CD8-positive, alpha-beta memory T cell (primary cell): ENCODE measurements around the gene ZBTB21. TPM values are rescaled to one million over a fixed set of nuclear protein-coding genes. Genes with fewer than 3 reads are reported as not detected.
A peak's percentile ranks its signal among the peaks of the same experiment; 100 is the strongest.

Source experiments
- CTCF ChIA-PET: fragments of 350-600 bp; sonication (Branson Sonifier 250); formaldehyde crosslinking; loops from one replicate; lab custom pipeline; 2021; ENCODE audit warnings: antibody characterized with exemption; lab: Charles Lee
- POLR2A ChIA-PET: fragments of 350-600 bp; sonication (Branson Sonifier 250); formaldehyde crosslinking; loops from one replicate; lab custom pipeline; 2021; ENCODE audit warnings: antibody characterized with exemption; lab: Charles Lee
- DNase-seq, 5 donors: peaks; one replicate each; pipeline versions ENCODE4 v3.0.0 to v3.0.0-alpha.2; 2020 to 2022; ENCODE audit warnings: mixed read lengths in 1 of 5
- H3K27ac ChIP-seq: one replicate; pipeline ENCODE4 v1.7.0; 2013; ENCODE audit warnings: low read depth, mild to moderate bottlenecking, low read length, moderate library complexity
- H3K27me3 ChIP-seq: 2 replicates; pipeline ENCODE4 v1.7.0; 2013; ENCODE audit warnings: low read length, mild to moderate bottlenecking; ENCODE audit not compliant: insufficient read depth, poor library complexity, severe bottlenecking
- H3K36me3 ChIP-seq: 2 replicates; pipeline ENCODE4 v1.7.0; 2013; ENCODE audit warnings: mild to moderate bottlenecking, low read length, moderate library complexity; ENCODE audit not compliant: insufficient read depth
- H3K4me1 ChIP-seq: 2 replicates; pipeline ENCODE4 v1.7.0; 2013; ENCODE audit warnings: mild to moderate bottlenecking, low read length, moderate library complexity; ENCODE audit not compliant: insufficient read depth
- H3K4me3 ChIP-seq: 2 replicates; pipeline ENCODE4 v1.7.0; 2013; ENCODE audit warnings: mild to moderate bottlenecking, low read length
- H3K9me3 ChIP-seq: 2 replicates; pipeline ENCODE4 v1.7.0; 2013; ENCODE audit warnings: mild to moderate bottlenecking, low read length
- H3K27ac Mint-ChIP-seq, 8 donors: one replicate each; pipeline ENCODE4 v1.8.0; 2020 to 2021; ENCODE audit warnings: mixed read lengths in 8 of 8, mild to moderate bottlenecking in 6 of 8, inconsistent platforms in 3 of 8, moderate library complexity in 3 of 8
- H3K27me3 Mint-ChIP-seq, 2 donors: one replicate each; pipeline ENCODE4 v1.8.0; 2020 to 2021; ENCODE audit warnings: mixed read lengths in 2 of 2, mild to moderate bottlenecking in 1 of 2, moderate library complexity in 1 of 2
- H3K36me3 Mint-ChIP-seq, 3 donors: one replicate each; pipeline ENCODE4 v1.8.0; 2020 to 2021; ENCODE audit warnings: mixed read lengths in 3 of 3, inconsistent platforms in 1 of 3, mild to moderate bottlenecking in 1 of 3
- H3K4me1 Mint-ChIP-seq, 3 donors: one replicate each; pipeline ENCODE4 v1.8.0; 2020 to 2021; ENCODE audit warnings: mixed read lengths in 3 of 3, inconsistent platforms in 1 of 3, mild to moderate bottlenecking in 1 of 3
- H3K4me3 Mint-ChIP-seq, 7 donors: one replicate each; pipeline ENCODE4 v1.8.0; 2020 to 2021; ENCODE audit warnings: mixed read lengths in 7 of 7, mild to moderate bottlenecking in 6 of 7, moderate library complexity in 4 of 7, inconsistent platforms in 2 of 7
- H3K9me3 Mint-ChIP-seq, 5 donors: one replicate each; pipeline ENCODE4 v1.8.0; 2020 to 2022; ENCODE audit warnings: mixed read lengths in 5 of 5, mild to moderate bottlenecking in 3 of 5, moderate library complexity in 2 of 5, inconsistent platforms in 1 of 5
- polyA plus RNA-seq: library from polyadenylated mRNA; unstranded; fragments of 300-500 nt; fragmentation: Illumina TruSeq; gene quantifications from one replicate; pipeline ENCODE4 v1.2.3, GENCODE V29; 2021
- total RNA-seq, 2 experiments: library from RNA; stranded (reverse); gene quantifications; one replicate each; pipeline ENCODE4 v1.2.3, GENCODE V29; 2021

ZBTB21 gene
- total and polyA plus RNA-seq, 3 experiments from 2014 or later = 5.9 to 43.6 (median 39.0) TPM

DNA sequence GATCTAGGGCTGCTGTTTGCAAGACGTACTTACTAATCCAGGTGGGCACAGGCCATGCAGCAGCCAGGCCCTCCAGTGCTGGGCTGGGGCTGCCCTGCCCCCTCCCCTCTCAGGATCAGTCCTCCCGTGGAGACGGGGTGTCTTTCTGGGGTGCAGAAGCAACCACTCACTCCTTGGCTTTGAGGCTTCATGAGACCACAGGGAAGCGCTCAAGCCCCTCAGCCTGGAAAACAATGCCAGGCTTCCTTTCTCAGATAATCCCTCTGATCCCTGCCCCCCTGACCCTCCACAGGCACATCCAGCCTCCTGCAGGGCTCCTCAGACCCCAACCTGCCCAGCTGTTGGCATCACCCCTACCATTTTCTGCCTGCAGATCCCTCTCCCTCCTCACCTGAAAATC lies 42.5 kb downstream of the ZBTB21 start:
- no peaks in the 10 kb centered on the region for H3K36me3 Mint-ChIP-seq
- no peak overlapping the region for H3K4me3 Mint-ChIP-seq
- Histone ChIP-seq H3K27ac (no peak overlapping the region), H3K9me3 (no peaks in the 10 kb centered on the region), H3K36me3 (no peaks in the 10 kb centered on the region), H3K4me3 (no peak overlapping the region), H3K4me1 (no peaks in the 10 kb centered on the region), H3K27me3 (peaks cover 5% of the 10 kb centered on the region)
- H3K9me3 Mint-ChIP-seq = no peaks in the 10 kb centered on the region
- peaks cover 1 to 12% of the 10 kb centered on the region in 2 donors for H3K27me3 Mint-ChIP-seq
- no peak overlapping the region for H3K27ac Mint-ChIP-seq
- ChIA-PET POLR2A (no interaction called here), CTCF (no interaction called here)
- no peak for DNase-seq
- no peaks in the 10 kb centered on the region for H3K4me1 Mint-ChIP-seq

DNA sequence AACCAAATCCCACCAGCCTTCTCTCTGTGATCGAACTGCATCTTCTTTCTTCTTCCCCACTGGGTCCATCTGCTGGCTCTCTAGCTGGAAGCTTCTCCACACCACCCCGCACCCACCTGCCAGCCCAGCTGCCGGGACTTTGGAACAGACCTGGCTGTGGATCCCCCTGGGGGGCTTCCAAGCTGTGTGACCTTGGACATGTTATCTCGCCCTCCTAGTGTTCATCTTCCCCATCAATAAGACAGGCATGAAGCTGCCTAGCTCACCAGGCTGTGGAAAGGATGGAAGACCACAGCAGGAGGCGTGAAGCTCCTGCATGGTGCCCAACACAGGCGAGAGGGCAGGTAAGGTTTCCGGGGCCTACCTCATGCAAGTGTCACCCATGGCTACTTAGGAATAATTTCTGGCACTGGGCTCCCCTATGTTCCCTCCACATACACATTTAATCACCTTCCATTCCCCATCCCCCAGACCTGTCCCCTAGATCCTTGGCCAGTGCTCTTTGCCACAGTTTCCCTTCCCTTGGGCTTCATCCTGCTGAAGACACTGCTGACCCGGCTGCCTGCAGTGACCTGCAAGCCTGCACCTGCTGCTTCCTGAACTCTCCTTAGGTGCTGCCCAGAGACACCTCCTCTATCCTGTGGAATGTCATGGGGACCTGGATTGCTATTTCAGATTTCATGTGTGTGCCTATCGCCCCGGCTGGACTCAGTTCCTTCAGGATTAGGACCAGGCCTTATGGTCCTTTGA lies 43.1 kb downstream of the ZBTB21 start:
- H3K4me3 ChIP-seq = no peak overlapping the region
- H3K27ac ChIP-seq = no peak overlapping the region
- ChIA-PET POLR2A (no interaction called here), CTCF (no interaction called here)
- Mint-ChIP-seq H3K36me3 (no peaks in the 10 kb centered on the region), H3K27me3 (peaks cover 4 to 17% of the 10 kb centered on the region in 2 donors), H3K4me3 (no peak overlapping the region), H3K9me3 (no peaks in the 10 kb centered on the region), H3K4me1 (no peaks in the 10 kb centered on the region), H3K27ac (peak overlapping the region in 1 of 8 donors; percentile 48)
- H3K27me3 ChIP-seq = peaks cover 5% of the 10 kb centered on the region
- no peaks in the 10 kb centered on the region for H3K4me1 ChIP-seq
- no peak for DNase-seq
- H3K9me3 ChIP-seq = no peaks in the 10 kb centered on the region
- H3K36me3 ChIP-seq = no peaks in the 10 kb centered on the region

- peaks cover 6 to 25% of the 10 kb centered on the region in 2 donors for H3K27me3 Mint-ChIP-seq
- Histone ChIP-seq H3K9me3 (no peaks in the 10 kb centered on the region), H3K4me3 (no peak overlapping the region), H3K27me3 (peaks cover 5% of the 10 kb centered on the region), H3K4me1 (no peaks in the 10 kb centered on the region), H3K27ac (no peak overlapping the region), H3K36me3 (no peaks in the 10 kb centered on the region)
- CTCF ChIA-PET = no interaction called here
- no peaks in the 10 kb centered on the region for H3K36me3 Mint-ChIP-seq
- peaks cover 0 to 3% (median 0%) of the 10 kb centered on the region in 3 donors for H3K4me1 Mint-ChIP-seq
- no peak for DNase-seq
- no peaks in the 10 kb centered on the region for H3K9me3 Mint-ChIP-seq
- no peak overlapping the region for H3K4me3 Mint-ChIP-seq
- H3K27ac Mint-ChIP-seq = peak overlapping the region in 1 of 8 donors; percentile 48
- POLR2A ChIA-PET = no interaction called here
These were observed 43.9 kb downstream of the ZBTB21 start for GRCh38 chr21:41966041-41966833.

- H3K36me3 ChIP-seq = no peaks in the 10 kb centered on the region
- Mint-ChIP-seq H3K4me3 (no peak overlapping the region), H3K36me3 (no peaks in the 10 kb centered on the region), H3K27ac (no peak overlapping the region), H3K27me3 (peaks cover 6 to 28% of the 10 kb centered on the region in 2 donors), H3K4me1 (peaks cover 0 to 3% (median 0%) of the 10 kb centered on the region in 3 donors), H3K9me3 (no peaks in the 10 kb centered on the region)
- CTCF ChIA-PET = no interaction called here
- no peaks in the 10 kb centered on the region for H3K9me3 ChIP-seq
- peaks cover 5% of the 10 kb centered on the region for H3K27me3 ChIP-seq
- DNase-seq = no peak
- no peaks in the 10 kb centered on the region for H3K4me1 ChIP-seq
- H3K27ac ChIP-seq = no peak overlapping the region
- no peak overlapping the region for H3K4me3 ChIP-seq
- POLR2A ChIA-PET = no interaction called here
These were observed 44.6 kb downstream of the ZBTB21 start for GRCh38 chr21:41965461-41966013.

- no peaks in the 10 kb centered on the region for H3K9me3 ChIP-seq
- no peak overlapping the region for H3K27ac ChIP-seq
- no peaks in the 10 kb centered on the region for H3K4me1 ChIP-seq
- H3K36me3 ChIP-seq = no peaks in the 10 kb centered on the region
- ChIA-PET CTCF (no interaction called here), POLR2A (no interaction called here)
- peaks cover 5% of the 10 kb centered on the region for H3K27me3 ChIP-seq
- peaks cover 8 to 32% of the 10 kb centered on the region in 2 donors for H3K27me3 Mint-ChIP-seq
- H3K4me1 Mint-ChIP-seq = peaks cover 0 to 3% (median 0%) of the 10 kb centered on the region in 3 donors
- no peak overlapping the region for H3K4me3 Mint-ChIP-seq
- no peaks in the 10 kb centered on the region for H3K36me3 Mint-ChIP-seq
- H3K9me3 Mint-ChIP-seq = no peaks in the 10 kb centered on the region
- H3K4me3 ChIP-seq = no peak overlapping the region
- peak overlapping the region in 1 of 8 donors; percentile 69 for H3K27ac Mint-ChIP-seq
- DNase-seq = no peak
These were observed 45.1 kb downstream of the ZBTB21 start for GRCh38 chr21:41965045-41965444.

DNA sequence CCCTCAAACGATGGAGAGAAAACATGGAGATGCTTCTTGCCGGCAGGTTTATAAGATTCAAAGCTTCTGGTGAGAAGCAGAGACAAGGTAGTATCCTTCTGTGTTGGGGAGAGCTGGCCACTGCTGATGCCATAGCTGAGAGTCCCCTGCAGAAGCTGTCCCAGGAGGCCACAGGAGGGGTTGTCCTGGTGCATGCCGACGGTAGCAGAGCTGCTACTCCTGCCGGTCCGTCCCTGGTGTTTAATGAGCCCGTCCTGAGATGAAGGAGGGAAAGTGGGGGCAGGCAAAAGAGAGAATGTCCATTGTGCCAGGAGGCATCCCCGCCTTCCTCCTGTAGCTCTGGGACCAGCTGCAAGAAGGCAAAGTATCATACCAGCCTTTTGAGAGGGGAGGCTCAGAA lies 46.0 kb downstream of the ZBTB21 start:
- Mint-ChIP-seq H3K4me3 (no peak overlapping the region), H3K36me3 (no peaks in the 10 kb centered on the region), H3K4me1 (peaks cover 0 to 3% (median 0%) of the 10 kb centered on the region in 3 donors), H3K27ac (no peak overlapping the region), H3K9me3 (no peaks in the 10 kb centered on the region), H3K27me3 (peaks cover 8 to 32% of the 10 kb centered on the region in 2 donors)
- POLR2A ChIA-PET = no interaction called here
- Histone ChIP-seq H3K27me3 (peaks cover 5% of the 10 kb centered on the region), H3K9me3 (no peaks in the 10 kb centered on the region), H3K4me3 (no peak overlapping the region), H3K36me3 (no peaks in the 10 kb centered on the region), H3K27ac (no peak overlapping the region), H3K4me1 (no peaks in the 10 kb centered on the region)
- DNase-seq = no peak
- CTCF ChIA-PET = no interaction called here

DNA sequence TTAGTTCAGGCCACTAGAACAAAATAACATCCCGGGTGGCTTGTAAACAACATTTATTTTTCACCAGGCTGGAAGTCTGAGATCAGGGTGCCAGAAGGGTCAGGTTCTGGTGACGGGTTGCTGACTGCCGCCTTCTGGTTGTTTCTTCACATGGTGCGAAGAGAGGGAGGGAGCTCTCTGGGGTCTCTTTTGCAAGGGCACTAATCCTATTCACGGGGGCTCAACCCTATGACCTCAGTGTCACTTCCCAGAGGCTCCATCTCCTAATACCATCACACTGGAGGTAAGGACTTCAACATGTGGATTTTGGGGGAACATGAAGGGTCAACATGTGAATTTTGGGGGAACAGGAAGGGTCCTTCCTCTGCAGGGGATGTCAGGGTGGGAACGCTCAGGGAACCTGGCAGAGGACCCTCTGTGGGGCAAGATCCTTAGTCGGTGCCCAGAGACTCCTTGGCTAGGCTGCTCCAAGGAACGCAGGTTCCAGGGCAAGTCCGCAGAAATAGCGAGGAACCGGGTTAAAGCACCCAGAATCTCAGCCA lies 47.7 kb downstream of the ZBTB21 start:
- Mint-ChIP-seq H3K9me3 (no peaks in the 10 kb centered on the region), H3K27ac (no peak overlapping the region), H3K27me3 (peaks cover 8 to 32% of the 10 kb centered on the region in 2 donors), H3K36me3 (no peaks in the 10 kb centered on the region), H3K4me1 (peaks cover 0 to 3% (median 0%) of the 10 kb centered on the region in 3 donors), H3K4me3 (no peak overlapping the region)
- Histone ChIP-seq H3K27me3 (peaks cover 5% of the 10 kb centered on the region), H3K27ac (no peak overlapping the region), H3K9me3 (no peaks in the 10 kb centered on the region), H3K4me1 (no peaks in the 10 kb centered on the region), H3K4me3 (no peak overlapping the region), H3K36me3 (no peaks in the 10 kb centered on the region)
- CTCF ChIA-PET = no interaction called here
- POLR2A ChIA-PET = no interaction called here
- no peak for DNase-seq

DNA sequence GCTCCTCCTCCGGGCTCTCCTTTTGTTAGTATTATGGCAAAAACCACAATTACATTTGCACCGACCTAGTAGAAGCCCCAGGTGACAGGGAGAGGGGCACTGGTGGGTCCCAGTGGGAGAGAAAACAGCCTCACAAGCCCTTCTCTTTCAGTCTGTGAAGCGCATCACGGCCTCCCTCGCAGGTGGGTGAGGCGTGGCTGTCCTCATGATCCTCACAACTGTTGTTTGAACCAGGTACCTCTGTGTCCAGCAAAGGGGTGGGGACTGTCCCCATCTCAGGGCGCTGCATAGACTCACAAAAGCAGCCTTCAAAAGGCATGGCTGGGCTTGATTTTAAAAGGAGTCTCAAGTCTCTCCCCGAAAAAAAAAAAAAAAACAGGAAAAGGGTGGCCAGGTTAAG lies 48.4 kb downstream of the ZBTB21 start:
- Mint-ChIP-seq H3K27me3 (peaks cover 8 to 38% of the 10 kb centered on the region in 2 donors), H3K36me3 (no peaks in the 10 kb centered on the region), H3K9me3 (no peaks in the 10 kb centered on the region), H3K4me1 (peaks cover 0 to 3% (median 0%) of the 10 kb centered on the region in 3 donors), H3K27ac (no peak overlapping the region), H3K4me3 (no peak overlapping the region)
- no peaks in the 10 kb centered on the region for H3K36me3 ChIP-seq
- peaks cover 5% of the 10 kb centered on the region for H3K27me3 ChIP-seq
- no peaks in the 10 kb centered on the region for H3K4me1 ChIP-seq
- H3K9me3 ChIP-seq = no peaks in the 10 kb centered on the region
- ChIA-PET POLR2A (no interaction called here), CTCF (no interaction called here)
- no peak for DNase-seq
- no peak overlapping the region for H3K4me3 ChIP-seq
- no peak overlapping the region for H3K27ac ChIP-seq
